GM21825 (cell line): Measurements from ENCODE around the gene EME2.

Source experiments
- ATAC-seq: cut with Tn5 transposase; IDR thresholded peaks from one replicate; pipeline ENCODE4 v1.9.1; 2021; ENCODE audit warnings: mild to moderate bottlenecking, moderate library complexity; ENCODE audit not compliant: unreplicated experiment

EME2 gene

GRCh38 chr16:1766231-1766630 lies 6.4 kb upstream of the EME2 start:
- no peak for ATAC-seq

GRCh38 chr16:1766701-1767100 lies 5.9 kb upstream of the EME2 start:
- ATAC-seq, result no peak

GRCh38 chr16:1767116-1767994 lies 5.3 kb upstream of the EME2 start:
- no peak for ATAC-seq

GRCh38 chr16:1768061-1768766 lies 4.4 kb upstream of the EME2 start:
- no peak for ATAC-seq

- ATAC-seq, result no peak
Measured at GRCh38 chr16:1768767-1769401, 3.7 kb upstream of the EME2 start.

- ATAC-seq, result no peak
Measured at GRCh38 chr16:1769402-1770300, 3.0 kb upstream of the EME2 start.

- ATAC-seq, result no peak
Measured at GRCh38 chr16:1770328-1771187, 2.1 kb upstream of the EME2 start.

- no peak for ATAC-seq
Measured at GRCh38 chr16:1771188-1771863, 1.3 kb upstream of the EME2 start, which contains the start of gene NME3. Gene NME3 (minus strand): TSS chr16:1771543. CDS start chr16:1771534, 9 bp downstream.

- ATAC-seq, result no peak
Measured at GRCh38 chr16:1771864-1772361, 697 bp upstream of the EME2 start.

- peak; percentile 32 for ATAC-seq
Measured at GRCh38 chr16:1772908-1773702, 495 bp downstream of the EME2 start, which contains the start of gene MRPS34. Gene MRPS34 (minus strand): TSS chr16:1773134. CDS start chr16:1773119, 15 bp downstream.

GRCh38 chr16:1773703-1774447 lies 1.3 kb downstream of the EME2 start:
- no peak for ATAC-seq

GRCh38 chr16:1774448-1774780 lies 1.8 kb downstream of the EME2 start:
- no peak for ATAC-seq

GRCh38 chr16:1775006-1775845 lies 2.6 kb downstream of the EME2 start:
- ATAC-seq, result no peak

- no peak for ATAC-seq
Measured at GRCh38 chr16:1775846-1776671, 3.4 kb downstream of the EME2 start.

- ATAC-seq, result no peak
Measured at GRCh38 chr16:1776672-1776955, 4.0 kb downstream of the EME2 start.

GRCh38 chr16:1776991-1777374 lies 4.4 kb downstream of the EME2 start:
- no peak for ATAC-seq
